MM.1S (cell line): ENCODE data around the gene KCNQ1.

Experiments
- DNase-seq: peaks from one replicate; pipeline ENCODE4 v3.0.0-alpha.2; 2015
- H2AFZ ChIP-seq: fragments of 300-600 bp; sonication (generic); 2 replicates; pipeline ENCODE4 v1.6.0; 2016; ENCODE audit warnings: antibody characterized with exemption, low read length
- H3F3A ChIP-seq: fragments of 300-600 bp; sonication (generic); 2 replicates; pipeline ENCODE4 v1.6.1; 2016; ENCODE audit warnings: mild to moderate bottlenecking, antibody characterized with exemption, low read length, moderate library complexity, mixed read lengths; ENCODE audit not compliant: insufficient read depth
- H3K27ac ChIP-seq: fragments of 300-600 bp; sonication (generic); 2 replicates; pipeline ENCODE4 v1.5.1; 2016; ENCODE audit warnings: mild to moderate bottlenecking, low read length
- H3K27me3 ChIP-seq: fragments of 300-600 bp; sonication (generic); replicated peaks from 2 replicates; pipeline ENCODE4 v1.6.0; 2016; ENCODE audit warnings: low read length; ENCODE audit not compliant: insufficient read depth
- H3K36me3 ChIP-seq: fragments of 300-600 bp; sonication (generic); replicated peaks from 2 replicates; pipeline ENCODE4 v1.6.1; 2016; ENCODE audit warnings: mild to moderate bottlenecking, low read length, mixed read lengths; ENCODE audit not compliant: insufficient read depth
- H3K4me1 ChIP-seq: fragments of 300-600 bp; sonication (generic); 2 replicates; pipeline ENCODE4 v1.6.1; 2016; ENCODE audit warnings: low read length, mixed read lengths
- H3K4me2 ChIP-seq: fragments of 300-600 bp; sonication (generic); 2 replicates; pipeline ENCODE4 v1.6.0; 2016; ENCODE audit warnings: low read depth, low read length
- H3K4me3 ChIP-seq: fragments of 300-600 bp; sonication (generic); 2 replicates; pipeline ENCODE4 v1.5.1; 2016; ENCODE audit warnings: low read length, mixed read lengths
- H3K79me2 ChIP-seq: fragments of 300-600 bp; sonication (generic); 2 replicates; pipeline ENCODE4 v1.6.1; 2016; ENCODE audit warnings: mixed run types, low read length, mixed read lengths
- H3K9ac ChIP-seq: fragments of 300-600 bp; sonication (generic); 2 replicates; pipeline ENCODE4 v1.6.1; 2016; ENCODE audit warnings: low read length, mixed read lengths
- H3K9me2 ChIP-seq: fragments of 300-600 bp; sonication (generic); replicated peaks from 2 replicates; pipeline ENCODE4 v1.6.1; 2016; ENCODE audit warnings: mild to moderate bottlenecking, low read length, mixed read lengths; ENCODE audit not compliant: insufficient read depth
- H3K9me3 ChIP-seq: fragments of 300-600 bp; sonication (generic); replicated peaks from 2 replicates; pipeline ENCODE4 v1.6.1; 2016; ENCODE audit warnings: mild to moderate bottlenecking, low read length, mixed read lengths; ENCODE audit not compliant: insufficient read depth
- H4K20me1 ChIP-seq: fragments of 300-600 bp; sonication (generic); 2 replicates; pipeline ENCODE4 v1.6.1; 2016; ENCODE audit warnings: mild to moderate bottlenecking, low read length, moderate library complexity, mixed read lengths; ENCODE audit not compliant: insufficient read depth
- EZH2 ChIP-seq: fragments of 300-600 bp; sonication (generic); optimal IDR thresholded peaks from 2 replicates; pipeline ENCODE3; 2017; ENCODE audit warnings: low read depth, mild to moderate bottlenecking, antibody characterized with exemption, low read length, mixed read lengths
- EZH2phosphoT487 ChIP-seq: fragments of 300-600 bp; sonication (generic); IDR thresholded peaks from 2 replicates; pipeline ENCODE4 v1.6.1; 2018; ENCODE audit warnings: antibody characterized with exemption, low read length
- TF ChIP-seq, protein P1 (sequence below): fragments of 300-600 bp; sonication (generic); IDR thresholded peaks from 2 replicates; pipeline ENCODE4 v1.5.1; 2016; ENCODE audit warnings: antibody characterized with exemption, low read length, mixed read lengths

KCNQ1 gene

DNA sequence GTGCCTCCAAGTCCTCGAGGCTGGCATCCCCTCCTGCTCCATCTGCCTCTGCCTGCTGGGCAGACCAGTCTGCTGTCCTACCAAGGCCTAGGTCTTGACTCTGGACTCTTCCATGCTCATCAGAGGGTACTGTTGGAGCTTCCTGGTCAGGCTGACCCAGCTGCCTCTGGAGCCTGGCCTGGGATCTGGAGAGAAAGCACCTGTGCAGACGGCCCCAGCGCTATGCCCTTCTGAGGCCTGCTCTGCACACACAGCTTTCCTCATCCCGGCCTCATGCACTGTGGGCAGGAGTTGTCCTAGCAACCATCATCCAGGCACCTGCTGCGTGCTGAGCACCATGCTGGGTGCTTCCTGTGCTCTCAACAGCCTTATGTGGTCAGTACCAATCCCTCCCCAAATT is 369.9 kb downstream of the KCNQ1 start:
- no peaks in the 10 kb centered on the region for H3K9me2 ChIP-seq
- H3K9me3 ChIP-seq: no peaks in the 10 kb centered on the region
- H3K79me2 ChIP-seq: no peaks in the 10 kb centered on the region
- H3K9ac ChIP-seq: no peak overlapping the region
- H4K20me1 ChIP-seq: no peaks in the 10 kb centered on the region
- no peaks in the 10 kb centered on the region for H3K4me1 ChIP-seq
- H2AFZ ChIP-seq: no peak overlapping the region
- H3K27me3 ChIP-seq: no peaks in the 10 kb centered on the region
- no peak for DNase-seq
- H3K4me2 ChIP-seq: no peak overlapping the region
- no peak for TF ChIP-seq EZH2
- TF ChIP-seq, protein P1, sequence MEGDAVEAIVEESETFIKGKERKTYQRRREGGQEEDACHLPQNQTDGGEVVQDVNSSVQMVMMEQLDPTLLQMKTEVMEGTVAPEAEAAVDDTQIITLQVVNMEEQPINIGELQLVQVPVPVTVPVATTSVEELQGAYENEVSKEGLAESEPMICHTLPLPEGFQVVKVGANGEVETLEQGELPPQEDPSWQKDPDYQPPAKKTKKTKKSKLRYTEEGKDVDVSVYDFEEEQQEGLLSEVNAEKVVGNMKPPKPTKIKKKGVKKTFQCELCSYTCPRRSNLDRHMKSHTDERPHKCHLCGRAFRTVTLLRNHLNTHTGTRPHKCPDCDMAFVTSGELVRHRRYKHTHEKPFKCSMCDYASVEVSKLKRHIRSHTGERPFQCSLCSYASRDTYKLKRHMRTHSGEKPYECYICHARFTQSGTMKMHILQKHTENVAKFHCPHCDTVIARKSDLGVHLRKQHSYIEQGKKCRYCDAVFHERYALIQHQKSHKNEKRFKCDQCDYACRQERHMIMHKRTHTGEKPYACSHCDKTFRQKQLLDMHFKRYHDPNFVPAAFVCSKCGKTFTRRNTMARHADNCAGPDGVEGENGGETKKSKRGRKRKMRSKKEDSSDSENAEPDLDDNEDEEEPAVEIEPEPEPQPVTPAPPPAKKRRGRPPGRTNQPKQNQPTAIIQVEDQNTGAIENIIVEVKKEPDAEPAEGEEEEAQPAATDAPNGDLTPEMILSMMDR: no peak
- no peak for TF ChIP-seq EZH2phosphoT487
- H3K36me3 ChIP-seq: no peaks in the 10 kb centered on the region
- H3K27ac ChIP-seq: no peak overlapping the region
- H3F3A ChIP-seq: no peaks in the 10 kb centered on the region
- no peak overlapping the region for H3K4me3 ChIP-seq

DNA sequence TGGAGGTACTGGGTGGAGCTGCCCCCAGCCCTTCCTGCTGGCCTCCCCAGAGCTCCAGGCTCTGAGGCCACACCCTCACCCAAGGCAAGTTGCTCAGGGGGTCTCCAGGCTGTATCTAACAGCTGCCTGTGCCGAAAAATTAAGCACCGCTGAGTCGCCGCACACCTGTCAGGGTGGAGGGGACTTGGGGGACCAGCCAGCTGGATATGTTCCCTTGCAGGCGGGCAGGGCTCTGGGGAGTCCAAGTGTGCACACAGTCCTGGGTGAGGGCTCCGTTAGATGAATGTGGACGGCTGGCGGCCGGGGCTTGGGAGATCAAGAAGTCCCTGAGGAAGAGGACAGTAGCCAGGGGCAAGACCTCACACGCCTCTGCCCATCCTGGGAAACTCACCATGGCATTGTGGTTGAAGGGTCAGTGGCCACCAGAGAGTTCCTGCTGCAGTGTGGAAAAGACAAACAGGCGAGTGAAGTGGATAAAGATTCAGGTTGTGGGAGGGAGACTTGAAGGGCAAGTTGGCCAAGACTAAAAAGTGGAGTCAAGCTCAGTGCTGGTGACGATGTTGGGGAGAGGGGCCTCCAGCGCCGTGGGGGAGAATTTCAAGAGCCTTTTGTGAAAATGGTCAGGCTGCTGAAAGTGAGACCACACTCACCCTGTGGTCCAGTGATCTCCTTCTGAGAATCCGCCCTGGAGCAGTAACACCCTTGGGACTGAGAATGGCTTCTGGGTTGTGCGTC is 371.1 kb downstream of the KCNQ1 start:
- Histone ChIP-seq H3K9me3 (no peaks in the 10 kb centered on the region), H3K9me2 (no peaks in the 10 kb centered on the region), H3F3A (no peaks in the 10 kb centered on the region), H2AFZ (no peak overlapping the region), H4K20me1 (no peaks in the 10 kb centered on the region), H3K27ac (no peak overlapping the region), H3K79me2 (no peaks in the 10 kb centered on the region), H3K36me3 (no peaks in the 10 kb centered on the region), H3K4me1 (no peaks in the 10 kb centered on the region), H3K9ac (no peak overlapping the region), H3K4me2 (no peak overlapping the region), H3K4me3 (no peak overlapping the region), H3K27me3 (no peaks in the 10 kb centered on the region)
- TF ChIP-seq, protein P1: no peak
- TF ChIP-seq EZH2phosphoT487 (no peak), EZH2 (no peak)
- no peak for DNase-seq

DNA sequence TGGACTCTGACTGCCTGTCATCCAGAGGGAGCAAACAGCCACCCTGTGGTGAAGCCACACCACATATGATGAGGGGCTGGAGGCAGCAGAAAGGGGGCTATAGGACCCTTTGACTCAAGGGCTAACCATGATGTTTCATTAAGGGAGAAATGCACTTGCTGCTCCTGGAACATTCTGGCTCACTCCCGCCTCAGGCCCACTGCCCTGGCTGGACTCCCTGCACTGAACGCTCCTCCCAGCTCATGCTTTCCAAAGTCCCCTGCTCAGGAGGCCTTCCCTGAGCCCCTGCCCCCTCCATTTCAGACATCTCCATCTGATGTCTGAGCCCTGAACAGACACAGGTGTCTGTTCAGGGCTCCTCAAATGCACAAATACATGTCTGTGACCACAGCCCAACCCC is 371.7 kb downstream of the KCNQ1 start:
- Histone ChIP-seq H3K9me3 (no peaks in the 10 kb centered on the region), H3K4me1 (no peaks in the 10 kb centered on the region), H2AFZ (no peak overlapping the region), H3K79me2 (no peaks in the 10 kb centered on the region), H3F3A (no peaks in the 10 kb centered on the region), H3K4me3 (no peak overlapping the region), H3K27me3 (no peaks in the 10 kb centered on the region), H3K9ac (no peak overlapping the region), H4K20me1 (no peaks in the 10 kb centered on the region), H3K27ac (no peak overlapping the region), H3K36me3 (no peaks in the 10 kb centered on the region), H3K9me2 (no peaks in the 10 kb centered on the region), H3K4me2 (no peak overlapping the region)
- TF ChIP-seq EZH2 (no peak), EZH2phosphoT487 (no peak)
- TF ChIP-seq, protein P1: no peak
- no peak for DNase-seq
